Measurements from ENCODE around the gene TNFRSF25.

The TNFRSF25 gene

GRCh38 chr1:6471970-6472368 is 6.0 kb upstream of the TNFRSF25 start:
- no peak overlapping the region for H2AFZ ChIP-seq (ENCODE audit: low read length)
- H3F3A ChIP-seq (ENCODE audit: insufficient read depth, low read length), result no peaks in the 10 kb centered on the region
- no peak overlapping the region for H3K27ac ChIP-seq (ENCODE audit: low read depth, low read length, poor library complexity, severe bottlenecking)

GRCh38 chr1:6471086-6471969 is 5.4 kb upstream of the TNFRSF25 start:
- H3K4me2 ChIP-seq (ENCODE audit: low read length), result no peak overlapping the region
- H3K36me3 ChIP-seq (ENCODE audit: insufficient read depth, low read length), result no peaks in the 10 kb centered on the region
- TF ChIP-seq EZH2 (IDR thresholded peaks at IDR 0.05; ENCODE audit: borderline replicate concordance, low read length), result no peak

More at GRCh38 chr1:6471970-6472368, 6.0 kb upstream of the TNFRSF25 start:
- Histone ChIP-seq H3K4me3 (ENCODE audit: low read depth, low read length, poor library complexity, severe bottlenecking) (no peak overlapping the region), H4K20me1 (ENCODE audit: insufficient read depth, low read length) (no peaks in the 10 kb centered on the region), H3K4me2 (ENCODE audit: low read length) (no peak overlapping the region), H3K79me2 (ENCODE audit: insufficient read depth, low read length) (no peaks in the 10 kb centered on the region), H3K36me3 (ENCODE audit: insufficient read depth, low read length) (no peaks in the 10 kb centered on the region), H3K9ac (ENCODE audit: low read length) (no peak overlapping the region), H3K9me2 (ENCODE audit: low read depth, low read length) (no peaks in the 10 kb centered on the region), H3K9me3 (ENCODE audit: low read length) (no peaks in the 10 kb centered on the region), H3K4me1 (ENCODE audit: insufficient read depth, low read length, severe bottlenecking) (no peaks in the 10 kb centered on the region), H3K27me3 (ENCODE audit: insufficient read depth, low read length) (peaks cover 4% of the 10 kb centered on the region; the same call in 1 of the 2 replicates)
- TF ChIP-seq CTCF (IDR thresholded peaks at IDR 0.05; ENCODE audit: low read length) (no peak), EZH2 (IDR thresholded peaks at IDR 0.05; ENCODE audit: borderline replicate concordance, low read length) (no peak)

GRCh38 chr1:6470132-6471085 is 4.4 kb upstream of the TNFRSF25 start:
- no peak for TF ChIP-seq EZH2 (IDR thresholded peaks at IDR 0.05; ENCODE audit: borderline replicate concordance, low read length)
- H3K4me2 ChIP-seq (ENCODE audit: low read length), result no peak overlapping the region
- no peaks in the 10 kb centered on the region for H3K4me1 ChIP-seq (ENCODE audit: insufficient read depth, low read length, severe bottlenecking)
- H3K79me2 ChIP-seq (ENCODE audit: insufficient read depth, low read length), result no peaks in the 10 kb centered on the region
- H3K27ac ChIP-seq (ENCODE audit: low read depth, low read length, poor library complexity, severe bottlenecking), result no peak overlapping the region
- no peaks in the 10 kb centered on the region for H3K36me3 ChIP-seq (ENCODE audit: insufficient read depth, low read length)
- no peak overlapping the region for H3K9ac ChIP-seq (ENCODE audit: low read length)
- H4K20me1 ChIP-seq (ENCODE audit: insufficient read depth, low read length), result no peaks in the 10 kb centered on the region
- H3F3A ChIP-seq (ENCODE audit: insufficient read depth, low read length), result no peaks in the 10 kb centered on the region
- no peaks in the 10 kb centered on the region for H3K9me2 ChIP-seq (ENCODE audit: low read depth, low read length)
- H2AFZ ChIP-seq (ENCODE audit: low read length), result no peak overlapping the region
- H3K27me3 ChIP-seq (ENCODE audit: insufficient read depth, low read length), result peaks cover 9% of the 10 kb centered on the region; the same call in 1 of the 2 replicates
- no peaks in the 10 kb centered on the region for H3K9me3 ChIP-seq (ENCODE audit: low read length)
- no peak overlapping the region for H3K4me3 ChIP-seq (ENCODE audit: low read depth, low read length, poor library complexity, severe bottlenecking)

More at GRCh38 chr1:6471086-6471969, 5.4 kb upstream of the TNFRSF25 start:
- H3K9me2 ChIP-seq (ENCODE audit: low read depth, low read length), result no peaks in the 10 kb centered on the region
- no peaks in the 10 kb centered on the region for H4K20me1 ChIP-seq (ENCODE audit: insufficient read depth, low read length)
- H3K9ac ChIP-seq (ENCODE audit: low read length), result no peak overlapping the region
- H3K4me3 ChIP-seq (ENCODE audit: low read depth, low read length, poor library complexity, severe bottlenecking), result no peak overlapping the region
- H3K27me3 ChIP-seq (ENCODE audit: insufficient read depth, low read length), result peaks cover 9% of the 10 kb centered on the region; the same call in 1 of the 2 replicates
- H3F3A ChIP-seq (ENCODE audit: insufficient read depth, low read length), result no peaks in the 10 kb centered on the region
- H2AFZ ChIP-seq (ENCODE audit: low read length), result no peak overlapping the region
- H3K9me3 ChIP-seq (ENCODE audit: low read length), result no peaks in the 10 kb centered on the region
- H3K27ac ChIP-seq (ENCODE audit: low read depth, low read length, poor library complexity, severe bottlenecking), result no peak overlapping the region
- H3K4me1 ChIP-seq (ENCODE audit: insufficient read depth, low read length, severe bottlenecking), result no peaks in the 10 kb centered on the region
- H3K79me2 ChIP-seq (ENCODE audit: insufficient read depth, low read length), result no peaks in the 10 kb centered on the region

Measured in OCI-LY1 (cell line).